Psoas muscle (tissue), 8 donors: Measurements from ENCODE around the gene NT5DC1. TPM values are rescaled to one million over a fixed set of nuclear protein-coding genes. Genes with fewer than 3 reads are reported as not detected.
A peak's percentile ranks its signal among the peaks of the same experiment; 100 is the strongest.

ENCODE experiments used
- ATAC-seq, 4 donors: fragments of 200-7000 bp; cut with Tn5 transposase; one replicate each; pipeline ENCODE4 v1.9.1; 2020; ENCODE audit warnings: moderate library complexity in 3 of 4, mild to moderate bottlenecking in 2 of 4
- DNase-seq, 2 donors: peaks; one replicate each; pipeline ENCODE4 v3.0.0-alpha.2; 2020
- H3K27ac ChIP-seq: fragments of 200-600 bp; one replicate; pipeline ENCODE4 v1.8.0; 2022
- H3K27me3 ChIP-seq, 3 donors: fragments of 200-600 bp in 1 of 3; one replicate each; pipeline versions ENCODE4 v1.6.1 to v1.8.0; 2013 to 2022; ENCODE audit warnings: low read length in 2 of 3, mild to moderate bottlenecking in 2 of 3, moderate library complexity in 1 of 3; ENCODE audit not compliant: insufficient read depth in 3 of 3
- H3K36me3 ChIP-seq, 2 donors: fragments of 200-600 bp in 1 of 2; one replicate each; pipeline versions ENCODE4 v1.6.1 to v1.8.0; 2013 to 2022; ENCODE audit warnings: low read depth in 1 of 2, mild to moderate bottlenecking in 1 of 2, moderate library complexity in 1 of 2; ENCODE audit not compliant: insufficient read depth in 1 of 2
- H3K4me1 ChIP-seq: fragments of 200-600 bp; one replicate; pipeline ENCODE4 v1.8.0; 2022
- H3K4me3 ChIP-seq: fragments of 200-600 bp; one replicate; pipeline ENCODE4 v1.8.0; 2022; ENCODE audit warnings: mild to moderate bottlenecking
- H3K9me3 ChIP-seq: fragments of 200-600 bp; one replicate; pipeline ENCODE4 v1.8.0; 2022
- CTCF ChIP-seq: fragments of 200-600 bp; IDR thresholded peaks from one replicate; pipeline ENCODE4 v1.8.0; 2022; ENCODE audit warnings: antibody characterized with exemption
- WGBS, 3 donors: extraction: QIAGEN DNeasy Blood & Tissue Kit; methylation state at CpG; one replicate each; pipeline versions ENCODE4 v1.1.6 to v1.1.7; 2013; 5-methylcytosine and 5-hydroxymethylcytosine counted together
- intact Hi-C, 2 donors: fragments of 100-400 bp; cut with DNase I; formaldehyde crosslinking; loops; one replicate each; pipeline versions ENCODE4 v1.11.0 to v1.14.2; 2022
- long read RNA-seq, 2 donors: library from polyadenylated mRNA; unstranded; transcript quantifications; one replicate each; pipeline ENCODE4 v2.0.0, GENCODE V29; 2021
- polyA plus RNA-seq, 3 donors: library from polyadenylated mRNA; stranded (reverse); fragments of 200-250 nt; gene quantifications; one replicate each; pipeline ENCODE4 v1.2.3, GENCODE V29; 2013
- total RNA-seq, 4 donors: library from RNA; stranded (reverse); fragmentation: NEBNext Ultra II Directional in 2 of 4; extraction: Animal tissue kit (Norgen Biotek cat#: 25700) in 2 of 4; gene quantifications; one replicate each; pipeline versions ENCODE4 v1.2.1 to v1.2.4, GENCODE V29; 2021 to 2023
- donor health status: healthy with polysubstance abuse.
- donor health status: DM: no; HTN: no; CAD: no; lungs with moderate emphysema.
- donor health status: Bipolar disorder and iron deficiency.
- donor health status: healthy.
- donor health status: DM: yes; HTN: yes; CAD: no.
- donor health status: DM: no; HTN: no; CAD: no.
- donor health status: DM: no; HTN: no; CAD: no.
- donor health status: DM: yes; HTN: yes; CAD: no.

The NT5DC1 gene
- 10 to 100 TPM; 26.7 to 30.9 (median 27.8) TPM for total RNA-seq
- polyA plus RNA-seq: 10 to 100 TPM in 2 of 3 donors, 1 to 10 TPM in 1; 4.6 to 12.7 (median 12.3) TPM
- long read RNA-seq, donor 1, full-length matches to known transcripts: 18 of 20 reads
- long read RNA-seq, donor 1, partial matches to known transcripts: 1 of 20 reads
- long read RNA-seq, donor 1, other reads (novel, unspliced or antisense): 1 of 20 reads
- long read RNA-seq, donor 2, full-length matches to known transcripts: 59 of 69 reads
- long read RNA-seq, donor 2, partial matches to known transcripts: 4 of 69 reads
- long read RNA-seq, donor 2, other reads (novel, unspliced or antisense): 6 of 69 reads

- WGBS, 3 donors: 0 to 1% (median 0%) methylated on average over 64 to 87 of the region's 87 CpGs
- TF ChIP-seq CTCF: peak; percentile 54
- Histone ChIP-seq H3K27ac (peak within 1 kb of the TSS; percentile 95), H3K4me3 (peak within 1 kb of the TSS; percentile 87), H3K36me3 (no peaks in the 10 kb centered on the region), H3K9me3 (peaks cover 4% of the 10 kb centered on the region), H3K4me1 (peaks cover 46% of the 10 kb centered on the region), H3K27me3 (no peaks in the 10 kb centered on the region)
- DNase-seq (peak; percentile 87 to 90), ATAC-seq (peak; percentile 95 to 96 (median 96))
- intact Hi-C loops: loop anchor here (2.0 to 5.0 kb wide), 2 partner anchors 38 to 90 kb away; partner anchors contain the start of gene FRK (in 1 of the 2)
Measured at GRCh38 chr6:116100419-116101301, at the start of gene NT5DC1. Gene NT5DC1 (plus strand): TSS chr6:116100853. CDS start chr6:116100931, 78 bp downstream.

- H3K36me3 ChIP-seq: no peaks in the 10 kb centered on the region
- DNase-seq: no peak
- TF ChIP-seq CTCF: no peak
- no peaks in the 10 kb centered on the region for H3K9me3 ChIP-seq
- WGBS, 3 donors: 75 to 92% (median 91%) methylated on average over 3 of the region's 3 CpGs
- ATAC-seq: no peak
- H3K4me1 ChIP-seq: peaks cover 3% of the 10 kb centered on the region
- H3K27me3 ChIP-seq: no peaks in the 10 kb centered on the region
- H3K27ac ChIP-seq: no peak overlapping the region
- intact Hi-C loops: no loop called here
- no peak overlapping the region for H3K4me3 ChIP-seq
Measured at GRCh38 chr6:116051244-116051643, 49.4 kb upstream of the NT5DC1 start.

- intact Hi-C loops: no loop called here
Measured at GRCh38 chr6:116055513-116055912, 45.1 kb upstream of the NT5DC1 start.

GRCh38 chr6:116057766-116058165 lies 42.9 kb upstream of the NT5DC1 start:
- Histone ChIP-seq H3K36me3 (no peaks in the 10 kb centered on the region), H3K27ac (peak overlapping the region; percentile 27), H3K4me3 (peak overlapping the region; percentile 68), H3K27me3 (no peaks in the 10 kb centered on the region), H3K4me1 (peaks cover 3% of the 10 kb centered on the region), H3K9me3 (no peaks in the 10 kb centered on the region)
- ATAC-seq (no peak), DNase-seq (no peak)
- TF ChIP-seq CTCF: no peak
- WGBS, 3 donors: 28 to 64% (median 29%) methylated on average over 2 of the region's 2 CpGs
- intact Hi-C loops: no loop called here

More at GRCh38 chr6:116055513-116055912, 45.1 kb upstream of the NT5DC1 start:
- no peak for TF ChIP-seq CTCF
- H3K4me1 ChIP-seq: peaks cover 3% of the 10 kb centered on the region
- ATAC-seq (peak in 1 of 4 donors; percentile 41), DNase-seq (no peak)
- H3K4me3 ChIP-seq: peak overlapping the region; percentile 47
- no peaks in the 10 kb centered on the region for H3K9me3 ChIP-seq
- no peaks in the 10 kb centered on the region for H3K27me3 ChIP-seq
- H3K27ac ChIP-seq: peak overlapping the region; percentile 58
- no peaks in the 10 kb centered on the region for H3K36me3 ChIP-seq
- 59 to 90% (median 77%) methylated on average over 1 of the region's 1 CpG for WGBS, 3 donors
